SKM-1 (cell line): ENCODE data around the gene FCER1G.

Source experiments
- DNase-seq: peaks from one replicate; lab custom pipeline; 2025; ENCODE audit not compliant: unreplicated experiment; lab: John Stamatoyannopoulos, UW

Gene FCER1G

GRCh38 chr1:161215076-161215475 lies at the start of gene FCER1G:
Gene FCER1G (plus strand): TSS chr1:161215295. CDS start chr1:161215322, 27 bp downstream.
- DNase-seq: peak; percentile 84

- peak; percentile 99 for DNase-seq
These were observed 49.1 kb upstream of the FCER1G start, which contains the start of gene PPOX for GRCh38 chr1:161165742-161166668. Gene PPOX (plus strand): TSS chr1:161166426. CDS start chr1:161166848, 422 bp downstream.

- DNase-seq: peak; percentile 18
These were observed 48.2 kb upstream of the FCER1G start for GRCh38 chr1:161166669-161167548.

- DNase-seq: no peak
These were observed 46.2 kb upstream of the FCER1G start for GRCh38 chr1:161168906-161169305.

GRCh38 chr1:161171191-161171590 lies 43.9 kb upstream of the FCER1G start:
- no peak for DNase-seq

GRCh38 chr1:161171696-161172095 lies 43.4 kb upstream of the FCER1G start:
- no peak for DNase-seq

GRCh38 chr1:161172349-161172748 lies 42.7 kb upstream of the FCER1G start:
- DNase-seq: no peak

GRCh38 chr1:161172776-161173376 lies 42.2 kb upstream of the FCER1G start:
- no peak for DNase-seq

GRCh38 chr1:161173711-161174110 lies 41.4 kb upstream of the FCER1G start:
- DNase-seq: no peak

GRCh38 chr1:161174911-161175310 lies 40.2 kb upstream of the FCER1G start:
- DNase-seq: no peak

- no peak for DNase-seq
These were observed 39.2 kb upstream of the FCER1G start for GRCh38 chr1:161175771-161176453.

- DNase-seq: no peak
These were observed 38.5 kb upstream of the FCER1G start for GRCh38 chr1:161176468-161177111.

- DNase-seq: peak; percentile 85
These were observed 37.8 kb upstream of the FCER1G start, which contains the start of gene B4GALT3 for GRCh38 chr1:161177112-161177935. Gene B4GALT3 (minus strand): TSS chr1:161177507. CDS start chr1:161176060, 1,447 bp downstream.

- DNase-seq: no peak
These were observed 37.2 kb upstream of the FCER1G start for GRCh38 chr1:161177936-161178244.

GRCh38 chr1:161179698-161180097 lies 35.4 kb upstream of the FCER1G start:
- no peak for DNase-seq

GRCh38 chr1:161180639-161181038 lies 34.5 kb upstream of the FCER1G start:
- DNase-seq: no peak

- no peak for DNase-seq
These were observed 32.9 kb upstream of the FCER1G start for GRCh38 chr1:161182214-161182613.

- DNase-seq: peak; percentile 99
These were observed 29.8 kb upstream of the FCER1G start for GRCh38 chr1:161185282-161185682.

- DNase-seq: peak; percentile 99
These were observed 29.3 kb upstream of the FCER1G start for GRCh38 chr1:161185732-161186311.
